Measurements from ENCODE around the gene ECHDC3.

The ECHDC3 gene

GRCh38 chr10:11787846-11788245, 45.7 kb downstream of the ECHDC3 start:
- Histone ChIP-seq H3F3A (ENCODE audit: low read depth) (no peaks in the 10 kb centered on the region), H3K9me2 (replicated peaks; ENCODE audit: low read depth, low read length) (no peaks in the 10 kb centered on the region), H3K4me2 (ENCODE audit: low read depth, low read length, poor library complexity, severe bottlenecking) (no peak overlapping the region), H3K9ac (ENCODE audit: low read depth, low read length, poor library complexity, severe bottlenecking) (no peak overlapping the region), H3K27me3 (ENCODE audit: insufficient read depth, low read length, poor library complexity, severe bottlenecking) (no peaks in the 10 kb centered on the region), H4K20me1 (ENCODE audit: insufficient read depth, low read length, poor library complexity, severe bottlenecking) (no peaks in the 10 kb centered on the region), H2AFZ (ENCODE audit: low read length) (no peak overlapping the region), H3K9me3 (ENCODE audit: insufficient read depth, low read depth, low read length) (no peaks in the 10 kb centered on the region), H3K4me1 (ENCODE audit: insufficient read depth, low read length, poor library complexity, severe bottlenecking) (no peaks in the 10 kb centered on the region), H3K36me3 (ENCODE audit: insufficient read depth, low read length) (no peaks in the 10 kb centered on the region), H3K79me2 (ENCODE audit: insufficient read depth, low read length) (no peaks in the 10 kb centered on the region), H3K4me3 (ENCODE audit: low read length, poor library complexity, severe bottlenecking) (no peak overlapping the region)
- TF ChIP-seq EZH2phosphoT487 (IDR thresholded peaks at IDR 0.05; ENCODE audit: borderline replicate concordance): no peak
- no peak for TF ChIP-seq CTCF (conservative IDR thresholded peaks at IDR 0.05; ENCODE audit: low read length)

- TF ChIP-seq CTCF (conservative IDR thresholded peaks at IDR 0.05; ENCODE audit: low read length) (no peak), EZH2phosphoT487 (IDR thresholded peaks at IDR 0.05; ENCODE audit: borderline replicate concordance) (no peak)
- Histone ChIP-seq H3K9me3 (ENCODE audit: insufficient read depth, low read depth, low read length) (no peaks in the 10 kb centered on the region), H3K4me3 (ENCODE audit: low read length, poor library complexity, severe bottlenecking) (no peak overlapping the region), H3K36me3 (ENCODE audit: insufficient read depth, low read length) (no peaks in the 10 kb centered on the region), H3F3A (ENCODE audit: low read depth) (no peaks in the 10 kb centered on the region), H3K9me2 (replicated peaks; ENCODE audit: low read depth, low read length) (no peaks in the 10 kb centered on the region), H3K79me2 (ENCODE audit: insufficient read depth, low read length) (no peaks in the 10 kb centered on the region), H3K4me1 (ENCODE audit: insufficient read depth, low read length, poor library complexity, severe bottlenecking) (no peaks in the 10 kb centered on the region), H3K9ac (ENCODE audit: low read depth, low read length, poor library complexity, severe bottlenecking) (no peak overlapping the region), H3K4me2 (ENCODE audit: low read depth, low read length, poor library complexity, severe bottlenecking) (no peak overlapping the region), H3K27me3 (ENCODE audit: insufficient read depth, low read length, poor library complexity, severe bottlenecking) (no peaks in the 10 kb centered on the region), H4K20me1 (ENCODE audit: insufficient read depth, low read length, poor library complexity, severe bottlenecking) (no peaks in the 10 kb centered on the region), H2AFZ (ENCODE audit: low read length) (no peak overlapping the region)
These were observed 47.1 kb downstream of the ECHDC3 start for GRCh38 chr10:11789306-11789705.

GRCh38 chr10:11789956-11790355, 47.8 kb downstream of the ECHDC3 start:
- no peaks in the 10 kb centered on the region for H3K4me1 ChIP-seq (ENCODE audit: insufficient read depth, low read length, poor library complexity, severe bottlenecking)
- no peak for TF ChIP-seq EZH2phosphoT487 (IDR thresholded peaks at IDR 0.05; ENCODE audit: borderline replicate concordance)
- TF ChIP-seq CTCF (conservative IDR thresholded peaks at IDR 0.05; ENCODE audit: low read length): no peak
- H4K20me1 ChIP-seq (ENCODE audit: insufficient read depth, low read length, poor library complexity, severe bottlenecking): no peaks in the 10 kb centered on the region
- H3K9ac ChIP-seq (ENCODE audit: low read depth, low read length, poor library complexity, severe bottlenecking): no peak overlapping the region
- H3K9me3 ChIP-seq (ENCODE audit: insufficient read depth, low read depth, low read length): no peaks in the 10 kb centered on the region
- no peaks in the 10 kb centered on the region for H3F3A ChIP-seq (ENCODE audit: low read depth)
- H3K36me3 ChIP-seq (ENCODE audit: insufficient read depth, low read length): no peaks in the 10 kb centered on the region
- H3K4me2 ChIP-seq (ENCODE audit: low read depth, low read length, poor library complexity, severe bottlenecking): no peak overlapping the region
- no peaks in the 10 kb centered on the region for H3K79me2 ChIP-seq (ENCODE audit: insufficient read depth, low read length)
- H2AFZ ChIP-seq (ENCODE audit: low read length): no peak overlapping the region
- no peaks in the 10 kb centered on the region for H3K9me2 ChIP-seq (replicated peaks; ENCODE audit: low read depth, low read length)
- no peak overlapping the region for H3K4me3 ChIP-seq (ENCODE audit: low read length, poor library complexity, severe bottlenecking)
- H3K27me3 ChIP-seq (ENCODE audit: insufficient read depth, low read length, poor library complexity, severe bottlenecking): no peaks in the 10 kb centered on the region

All from Loucy (cell line).